ENCODE data around the gene S100A14.
A peak's percentile ranks its signal among the peaks of the same experiment; 100 is the strongest.
"Not testable (repeated sequence)": the region's sequence is repeated elsewhere in the genome, so short reads cannot be mapped to it uniquely, and the experiment has no call there.

The S100A14 gene

GRCh38 chr1:153616144-153616916, at the start of gene S100A14:
Gene S100A14 (minus strand): TSS chr1:153616325. CDS start chr1:153615858, 467 bp downstream.
- DNase-seq (ENCODE audit: low read depth in 3 of 3, low spot score in 1 of 3) = no peak

DNA sequence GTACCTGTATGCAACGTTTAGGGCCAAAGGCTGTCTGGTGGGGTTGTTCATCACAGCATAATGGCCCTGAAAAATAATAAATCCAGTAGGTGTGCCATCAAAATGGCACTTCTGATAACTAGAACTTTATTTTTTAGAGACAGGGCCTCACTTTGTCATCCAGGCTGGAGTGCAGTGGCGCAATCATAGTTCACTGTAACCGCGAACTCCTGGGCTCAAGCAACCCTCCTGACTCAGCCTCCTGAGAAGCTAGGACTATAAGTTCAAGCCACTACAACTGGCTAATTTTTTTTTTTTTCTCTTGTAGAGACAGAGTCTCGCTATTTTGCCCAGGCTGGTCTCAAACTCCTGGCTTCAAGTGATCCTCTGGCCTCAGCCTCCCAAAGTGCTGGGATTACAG, 47.1 kb upstream of the S100A14 start:
- DNase-seq (ENCODE audit: low read depth in 3 of 3, low spot score in 1 of 3) = no peak

GRCh38 chr1:153662269-153662668, 46.1 kb upstream of the S100A14 start:
- no peak for DNase-seq (ENCODE audit: low read depth in 3 of 3, low spot score in 1 of 3)

DNA sequence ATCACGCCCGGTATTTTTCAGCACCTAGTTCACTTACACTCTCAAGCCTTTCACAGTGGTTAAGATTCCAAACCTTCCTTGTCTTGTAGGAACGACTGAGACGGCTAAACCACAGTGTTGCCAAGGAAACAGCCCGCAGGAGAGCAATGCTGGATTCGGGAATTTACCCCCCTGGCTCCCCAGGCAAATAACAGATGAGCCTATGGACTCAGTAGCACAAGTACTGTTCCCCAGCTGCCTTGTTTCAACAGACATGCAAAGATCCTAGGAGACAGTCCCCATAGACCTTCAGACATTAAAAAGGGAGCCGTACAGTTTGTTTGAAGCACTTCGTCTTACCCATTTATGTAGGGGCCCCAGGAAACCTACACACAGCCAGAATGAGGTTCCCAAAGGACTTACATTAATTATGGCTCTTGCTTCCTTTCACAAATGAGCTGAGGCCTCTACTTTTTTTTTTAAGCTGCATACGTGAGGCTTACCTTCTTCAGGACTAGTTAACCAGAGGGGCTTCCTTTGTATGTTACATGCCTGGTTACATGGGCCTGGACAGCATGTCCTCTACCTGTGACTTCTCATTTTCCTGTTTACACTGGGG, 45.1 kb upstream of the S100A14 start:
- DNase-seq (ENCODE audit: low read depth in 3 of 3, low spot score in 1 of 3) = no peak

GRCh38 chr1:153659656-153660055, 43.5 kb upstream of the S100A14 start:
- DNase-seq (ENCODE audit: low read depth in 3 of 3, low spot score in 1 of 3) = no peak

- DNase-seq (ENCODE audit: low read depth in 3 of 3, low spot score in 1 of 3) = no peak
Measured at GRCh38 chr1:153659175-153659534, 43.0 kb upstream of the S100A14 start.

DNA sequence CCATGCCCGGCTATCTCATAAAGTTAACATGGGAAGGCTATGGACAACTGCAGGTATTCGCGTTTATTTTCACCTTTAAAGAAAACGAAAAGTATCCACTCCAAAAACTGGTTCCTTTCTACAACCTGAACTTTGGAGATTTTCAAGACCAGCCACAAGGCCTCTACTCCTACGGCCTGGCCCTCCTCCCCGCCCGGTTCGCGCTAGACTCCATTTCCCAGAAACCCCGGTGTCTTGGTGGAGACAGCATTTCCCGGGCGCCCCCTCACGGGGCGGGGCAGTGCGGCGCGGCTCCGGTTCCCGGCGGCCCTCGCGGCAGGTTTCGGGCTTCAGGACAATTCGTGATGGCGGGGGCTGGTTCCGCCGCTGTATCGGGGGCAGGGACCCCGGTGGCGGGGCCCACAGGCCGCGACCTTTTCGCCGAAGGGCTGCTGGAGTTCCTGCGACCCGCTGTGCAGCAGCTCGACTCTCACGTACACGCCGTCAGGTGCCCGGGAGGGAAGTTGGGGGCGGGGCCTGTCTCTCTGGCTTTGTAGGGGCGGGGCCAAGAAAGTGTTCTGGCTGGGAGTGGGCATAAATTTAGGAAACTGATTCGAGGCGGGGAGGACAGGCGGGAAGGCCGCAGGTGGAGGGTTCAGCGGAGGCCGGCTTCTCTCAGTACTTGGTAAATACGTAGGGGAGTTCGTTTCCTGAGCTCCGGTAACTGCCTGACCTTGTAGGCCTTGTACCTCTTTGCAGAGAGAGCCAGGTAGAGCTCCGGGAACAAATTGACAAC, 42.5 kb upstream of the S100A14 start, which contains the start of gene SNAPIN:
Gene SNAPIN, plus strand, starts transcription at position 304 of the 775 bp plus-strand sequence. Its CDS starts 41 bp downstream, at position 345.
- DNase-seq (ENCODE audit: low read depth in 3 of 3, low spot score in 1 of 3) = peak; percentile 62 to 80 (median 73)

GRCh38 chr1:153655333-153655732, 39.2 kb upstream of the S100A14 start:
- no peak for DNase-seq (ENCODE audit: low read depth in 3 of 3, low spot score in 1 of 3)

DNA sequence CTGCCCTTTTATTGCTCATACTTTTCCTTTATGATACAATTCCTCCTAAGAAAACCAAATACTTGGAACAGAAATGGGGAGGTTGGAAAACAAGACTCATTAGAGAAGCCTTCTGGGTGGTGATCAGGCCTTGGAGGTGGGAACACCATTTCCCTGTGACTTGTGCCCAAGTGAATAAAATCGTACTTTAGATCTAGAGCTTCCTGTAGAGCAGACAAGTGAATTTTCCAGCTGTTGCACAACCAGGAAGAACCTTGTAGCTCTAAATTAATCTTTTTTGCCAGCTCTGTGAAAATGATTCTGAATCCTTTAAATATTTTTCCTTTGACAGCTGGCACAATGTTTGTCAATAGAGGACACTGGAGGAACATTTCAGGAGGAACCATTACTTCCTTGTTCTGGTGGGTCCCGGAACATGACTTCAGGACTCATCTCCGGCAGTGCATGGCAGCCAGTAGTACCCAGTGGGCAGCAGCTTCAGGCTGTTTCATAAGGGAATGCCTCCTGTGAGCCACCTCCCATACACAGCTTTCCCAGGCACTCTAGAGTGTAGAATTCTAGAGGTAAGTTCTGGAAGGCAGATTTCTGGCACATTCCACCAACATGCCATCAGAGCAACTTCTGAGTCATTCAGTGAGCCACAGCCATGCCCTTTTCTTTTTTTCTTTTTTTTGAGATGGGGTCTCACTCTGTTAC, 36.8 kb upstream of the S100A14 start:
- no peak for DNase-seq (ENCODE audit: low read depth in 3 of 3, low spot score in 1 of 3)

DNA sequence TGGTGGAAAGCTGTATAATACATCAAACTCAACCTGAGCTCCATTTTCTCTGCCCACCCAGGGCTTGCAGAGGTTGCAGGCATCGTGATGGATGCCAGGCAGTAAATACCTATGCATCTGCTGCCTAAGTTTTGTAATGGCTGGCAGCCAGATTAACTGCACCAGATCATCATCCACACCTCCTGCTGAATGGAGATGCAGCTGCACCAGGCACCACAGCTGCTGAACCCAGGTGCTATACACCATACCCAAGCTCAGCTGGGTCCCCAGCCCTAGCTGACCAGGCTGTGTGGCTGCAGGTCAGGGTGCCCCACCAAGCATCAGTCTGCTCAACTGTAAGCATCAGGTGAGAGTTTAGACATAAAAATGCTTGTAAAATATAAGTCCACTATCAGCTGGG, 35.6 kb upstream of the S100A14 start:
- DNase-seq (ENCODE audit: low read depth in 3 of 3, low spot score in 1 of 3) = no peak

DNA sequence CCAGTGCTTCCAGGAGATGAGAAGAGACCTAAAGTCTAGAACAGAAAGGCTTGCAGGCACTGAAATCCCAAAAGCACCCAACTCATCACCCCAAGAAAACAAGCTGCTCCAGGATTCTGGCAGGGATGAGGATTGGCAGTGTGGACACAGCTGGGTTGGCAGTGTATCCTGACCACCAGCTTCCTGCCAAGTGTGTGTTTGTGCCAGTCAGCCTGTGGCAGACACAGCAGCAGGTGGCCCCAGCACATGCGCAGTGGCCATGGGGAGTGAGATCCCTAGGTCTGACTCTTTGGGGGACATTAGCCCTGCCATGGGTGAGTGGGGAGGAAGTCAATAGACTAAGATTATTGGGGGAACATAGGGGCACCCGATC, 33.7 kb upstream of the S100A14 start:
- DNase-seq (ENCODE audit: low read depth in 3 of 3, low spot score in 1 of 3) = no peak

- DNase-seq (ENCODE audit: low read depth in 3 of 3, low spot score in 1 of 3) = no peak
Measured at GRCh38 chr1:153649137-153649862, 33.2 kb upstream of the S100A14 start.

GRCh38 chr1:153648000-153648643, 32.0 kb upstream of the S100A14 start:
- no peak for DNase-seq (ENCODE audit: low read depth in 3 of 3, low spot score in 1 of 3)

- no peak for DNase-seq (ENCODE audit: low read depth in 3 of 3, low spot score in 1 of 3)
Measured at GRCh38 chr1:153647346-153647714, 31.2 kb upstream of the S100A14 start.

- no peak for DNase-seq (ENCODE audit: low read depth in 3 of 3, low spot score in 1 of 3)
Measured at GRCh38 chr1:153646672-153647345, 30.7 kb upstream of the S100A14 start.

- no peak for DNase-seq (ENCODE audit: low read depth in 3 of 3, low spot score in 1 of 3)
Measured at GRCh38 chr1:153643816-153644215, 27.7 kb upstream of the S100A14 start.

DNA sequence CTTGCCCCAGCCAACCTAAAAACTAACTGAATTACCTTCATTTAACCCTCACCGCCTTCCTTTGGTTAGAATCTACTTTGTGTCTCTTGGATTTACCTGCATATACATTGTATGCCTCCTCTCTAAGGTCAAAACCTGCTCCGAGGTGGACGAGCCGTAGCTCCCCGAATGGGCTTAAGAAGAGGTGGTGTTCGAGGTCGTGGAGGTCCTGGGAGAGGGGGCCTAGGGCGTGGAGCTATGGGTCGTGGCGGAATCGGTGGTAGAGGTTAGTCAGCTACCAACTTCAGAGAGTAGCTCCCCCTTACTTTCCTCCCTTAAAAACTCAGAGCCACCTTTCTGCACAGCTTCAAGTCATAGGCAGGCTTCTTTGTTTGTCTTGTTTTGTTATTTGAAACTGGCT, 27.0 kb upstream of the S100A14 start:
- DNase-seq (ENCODE audit: low read depth in 3 of 3, low spot score in 1 of 3) = no peak

GRCh38 chr1:153642161-153642560, 26.0 kb upstream of the S100A14 start:
- DNase-seq (ENCODE audit: low read depth in 3 of 3, low spot score in 1 of 3) = no peak

DNA sequence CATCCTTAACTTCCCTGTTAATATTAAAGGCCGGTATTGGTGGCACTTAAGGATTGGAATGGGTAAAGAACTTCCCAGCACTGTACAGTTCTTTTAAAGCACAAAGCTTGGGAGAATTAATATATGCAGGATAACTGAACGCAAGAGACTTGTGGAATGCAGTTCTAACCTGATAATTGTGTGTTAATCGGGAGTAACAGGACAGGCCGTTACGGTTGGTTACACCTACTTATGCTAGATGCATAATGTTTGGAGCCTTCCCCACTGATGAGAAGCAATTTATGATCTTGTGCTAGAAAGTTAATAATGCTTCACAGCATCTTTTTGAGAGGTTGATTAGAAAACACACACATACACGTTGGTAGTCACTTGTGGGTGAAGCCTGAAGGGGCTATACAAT, 24.7 kb upstream of the S100A14 start:
- no peak for DNase-seq (ENCODE audit: low read depth in 3 of 3, low spot score in 1 of 3)

DNA sequence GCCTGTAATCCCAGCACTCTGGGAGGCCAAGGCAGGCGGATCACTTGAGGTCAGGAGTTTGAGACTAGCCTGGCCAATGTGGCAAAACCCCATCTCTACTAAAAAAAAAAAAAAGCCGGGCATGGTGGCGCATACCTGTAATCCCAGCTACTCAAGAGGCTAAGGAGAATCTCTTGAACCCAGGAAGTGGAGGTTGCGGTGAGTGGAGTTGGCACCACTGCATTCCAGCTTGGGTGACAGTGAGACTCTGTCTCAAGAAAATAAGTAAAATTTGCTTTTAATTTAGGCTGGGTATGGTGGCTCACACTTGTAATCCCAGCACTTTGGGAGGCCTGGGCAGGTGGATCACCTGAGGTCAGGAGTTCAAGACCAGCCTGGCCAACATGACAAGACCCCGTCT, 24.1 kb upstream of the S100A14 start:
- DNase-seq (ENCODE audit: low read depth in 3 of 3, low spot score in 1 of 3) = not testable (repeated sequence)
